ENCODE results near the gene EEPD1.

DNA sequence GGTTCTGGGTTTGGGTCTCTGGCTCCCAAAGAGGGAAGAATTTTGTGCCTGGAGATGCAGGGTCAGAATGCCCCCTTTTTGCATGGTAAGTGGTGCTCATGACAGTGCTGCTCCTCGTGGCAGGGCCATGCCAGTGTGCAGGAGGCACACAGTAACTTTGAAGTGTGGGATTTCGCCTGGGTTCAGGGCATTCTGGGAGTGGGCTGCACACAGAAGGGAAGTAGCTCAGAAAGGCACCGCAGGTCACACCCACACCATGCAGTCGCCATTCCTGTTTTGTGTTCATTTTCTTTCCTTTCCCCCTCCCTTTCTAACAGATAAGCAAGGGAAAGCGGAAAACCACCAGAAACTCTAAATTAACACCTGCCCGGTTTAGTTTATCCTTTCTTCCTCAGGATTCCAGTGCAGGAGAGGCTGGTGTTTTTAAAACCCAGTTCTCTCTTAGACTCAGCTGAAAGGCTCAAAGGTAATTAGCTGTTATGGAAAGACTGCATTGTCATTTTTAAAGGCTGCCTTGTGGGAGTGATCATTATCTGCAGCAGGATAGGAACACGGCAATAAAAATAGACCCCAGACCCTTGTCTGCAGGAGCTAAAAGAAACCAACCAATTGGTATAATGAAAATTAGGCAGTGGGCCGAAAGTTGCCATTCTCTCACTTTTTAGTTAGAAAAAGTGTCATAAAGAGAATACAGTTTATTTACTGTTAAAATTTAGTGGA, 50.2 kb downstream of the EEPD1 start:
- no peak for TF ChIP-seq POLR2AphosphoS5 (IDR thresholded peaks at IDR 0.05; ENCODE audit: borderline replicate concordance, low read depth, low read length)
- TF ChIP-seq EZH2 (IDR thresholded peaks at IDR 0.05): no peak
- no peak for TF ChIP-seq FOXP2 (optimal IDR thresholded peaks at IDR 0.05; ENCODE audit: control extremely low read depth, extremely low read length, insufficient read depth)

All from SK-N-MC (cell line).